SK-N-SH treated with all-trans-retinoic acid at 6 μM for 48 hours (cell line): ENCODE data around the gene ENAH.

Experiments used
- ARNTL ChIP-seq: fragments of 450-650 bp; formaldehyde crosslinking; IDR thresholded peaks from 2 replicates; pipeline ENCODE4 v1.5.0; 2020; ENCODE audit warnings: low read depth, mild to moderate bottlenecking, moderate library complexity, borderline replicate concordance
- BACH2 ChIP-seq: fragments of 250-450 bp; sonication (Bioruptor Pico); IDR thresholded peaks from 2 replicates; pipeline ENCODE4 v1.9.0; 2021; ENCODE audit warnings: mild to moderate bottlenecking, borderline replicate concordance
- CSRNP3 ChIP-seq: fragments of 250-450 bp; sonication (Bioruptor Pico); IDR thresholded peaks from 2 replicates; pipeline ENCODE4 v1.5.1; 2021; ENCODE audit warnings: mild to moderate bottlenecking, moderate library complexity
- ESRRG ChIP-seq: fragments of 250-450 bp; sonication (Bioruptor Pico); IDR thresholded peaks from 2 replicates; pipeline ENCODE4 v1.6.1; 2021; ENCODE audit warnings: mild to moderate bottlenecking
- RARB ChIP-seq: fragments of 250-450 bp; sonication (Bioruptor Pico); IDR thresholded peaks from 2 replicates; pipeline ENCODE4 v1.8.0; 2021; ENCODE audit warnings: mild to moderate bottlenecking, moderate library complexity
- TCF4 ChIP-seq: fragments of 250-450 bp; sonication (Bioruptor Pico); IDR thresholded peaks from 2 replicates; pipeline ENCODE4 v1.8.0; 2021; ENCODE audit warnings: mild to moderate bottlenecking, moderate library complexity, borderline replicate concordance
- TOX ChIP-seq: fragments of 250-450 bp; sonication (Bioruptor Pico); IDR thresholded peaks from 2 replicates; pipeline ENCODE4 v1.8.0; 2021; ENCODE audit warnings: mild to moderate bottlenecking, moderate library complexity, borderline replicate concordance
- ZC3H10 ChIP-seq: fragments of 250-450 bp; sonication (Bioruptor Pico); IDR thresholded peaks from 2 replicates; pipeline ENCODE4 v1.5.1; 2021; ENCODE audit warnings: mild to moderate bottlenecking, moderate library complexity
- ZFP3 ChIP-seq: fragments of 250-450 bp; sonication (Bioruptor Pico); IDR thresholded peaks from 2 replicates; pipeline ENCODE4 v1.5.0; 2020; ENCODE audit warnings: mild to moderate bottlenecking, moderate library complexity
- TF ChIP-seq, protein P1 (sequence below): fragments of 250-450 bp; sonication (Bioruptor Pico); IDR thresholded peaks from 2 replicates; pipeline ENCODE4 v1.5.1; 2020; ENCODE audit warnings: low read depth, mild to moderate bottlenecking, moderate library complexity

DNA sequence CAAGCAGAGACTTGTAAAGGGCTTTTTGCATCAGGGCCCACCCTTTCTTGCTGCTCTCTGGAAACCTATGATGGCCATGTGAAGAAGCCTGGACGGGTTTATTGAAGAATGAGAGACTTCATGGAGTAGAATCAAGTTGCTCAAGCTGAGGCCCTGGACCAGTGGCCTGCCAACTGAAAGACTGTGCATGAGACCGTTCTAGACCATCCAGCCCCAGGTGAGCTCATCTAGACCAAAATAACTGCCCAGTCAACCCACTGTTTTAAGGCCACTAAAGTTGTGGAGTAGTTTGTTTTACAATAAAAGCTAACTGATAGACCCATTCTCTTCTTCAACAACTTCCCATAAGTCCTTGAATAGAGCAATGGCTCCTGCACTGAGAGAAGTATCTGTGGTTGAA, 11.8 kb upstream of the ENAH start:
- TF ChIP-seq BACH2 (CRISPR knock-in tag), result no peak
- TF ChIP-seq ESRRG (CRISPR knock-in tag), result no peak
- TF ChIP-seq ARNTL (CRISPR knock-in tag), result no peak
- TF ChIP-seq RARB (CRISPR knock-in tag), result no peak
- TF ChIP-seq TCF4, result no peak
- no peak for TF ChIP-seq TOX (CRISPR knock-in tag)
- TF ChIP-seq CSRNP3, result no peak
- no peak for TF ChIP-seq ZC3H10 (CRISPR knock-in tag)
- TF ChIP-seq, protein P1, sequence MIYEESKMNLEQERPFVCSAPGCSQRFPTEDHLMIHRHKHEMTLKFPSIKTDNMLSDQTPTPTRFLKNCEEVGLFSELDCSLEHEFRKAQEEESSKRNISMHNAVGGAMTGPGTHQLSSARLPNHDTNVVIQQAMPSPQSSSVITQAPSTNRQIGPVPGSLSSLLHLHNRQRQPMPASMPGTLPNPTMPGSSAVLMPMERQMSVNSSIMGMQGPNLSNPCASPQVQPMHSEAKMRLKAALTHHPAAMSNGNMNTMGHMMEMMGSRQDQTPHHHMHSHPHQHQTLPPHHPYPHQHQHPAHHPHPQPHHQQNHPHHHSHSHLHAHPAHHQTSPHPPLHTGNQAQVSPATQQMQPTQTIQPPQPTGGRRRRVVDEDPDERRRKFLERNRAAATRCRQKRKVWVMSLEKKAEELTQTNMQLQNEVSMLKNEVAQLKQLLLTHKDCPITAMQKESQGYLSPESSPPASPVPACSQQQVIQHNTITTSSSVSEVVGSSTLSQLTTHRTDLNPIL (CRISPR knock-in tag), result no peak
- no peak for TF ChIP-seq ZFP3 (CRISPR knock-in tag)
